Osteoblast (primary cell): ENCODE results near the gene HOOK1. TPM values are rescaled to one million over a fixed set of nuclear protein-coding genes. Genes with fewer than 3 reads are reported as not detected.
"Not testable (repeated sequence)": the region's sequence is repeated elsewhere in the genome, so short reads cannot be mapped to it uniquely, and the experiment has no call there.

Experiments
- DNase-seq: peaks from one replicate; pipeline ENCODE4 v3.0.0; 2011; ENCODE audit warnings: low spot score, mixed read lengths; ENCODE audit not compliant: insufficient read length; ENCODE audit errors: missing footprints
- H2AFZ ChIP-seq: 2 replicates; pipeline ENCODE4 v1.6.0; 2011; ENCODE audit warnings: mild to moderate bottlenecking, low read length
- H3K27ac ChIP-seq: 2 replicates; pipeline ENCODE4 v1.5.1; 2011; ENCODE audit warnings: mild to moderate bottlenecking, low read depth, low read length, moderate library complexity
- H3K27me3 ChIP-seq: 2 replicates; pipeline ENCODE4 v1.6.0; 2012; ENCODE audit warnings: mild to moderate bottlenecking, control low read depth, inconsistent platforms, low read length, moderate library complexity; ENCODE audit not compliant: insufficient read depth
- H3K36me3 ChIP-seq: 2 replicates; pipeline ENCODE4 v1.5.1; 2011; ENCODE audit warnings: mild to moderate bottlenecking, low read length, control low read depth, moderate library complexity; ENCODE audit not compliant: insufficient read depth
- H3K4me1 ChIP-seq: 2 replicates; pipeline ENCODE4 v1.5.1; 2011; ENCODE audit warnings: mild to moderate bottlenecking, low read length, control low read depth, moderate library complexity; ENCODE audit not compliant: insufficient read depth
- H3K4me2 ChIP-seq: 2 replicates; pipeline ENCODE4 v1.6.0; 2011; ENCODE audit warnings: mild to moderate bottlenecking, low read length; ENCODE audit not compliant: insufficient read depth
- H3K4me3 ChIP-seq: fragments of 200-600 bp; sonication (generic); 3 replicates; pipeline ENCODE4 v1.5.1; 2012; ENCODE audit warnings: mild to moderate bottlenecking, low read length, inconsistent platforms; ENCODE audit not compliant: insufficient read depth
- H3K79me2 ChIP-seq: 2 replicates; pipeline ENCODE4 v1.6.0; 2012; ENCODE audit warnings: mild to moderate bottlenecking, low read length, control low read depth, inconsistent platforms; ENCODE audit not compliant: insufficient read depth
- H3K9me3 ChIP-seq: 2 replicates; pipeline ENCODE4 v1.5.1; 2011; ENCODE audit warnings: low read depth, low read length, control low read depth
- H4K20me1 ChIP-seq: 2 replicates; pipeline ENCODE4 v1.6.0; 2012; ENCODE audit warnings: mild to moderate bottlenecking, low read length, control low read depth; ENCODE audit not compliant: insufficient read depth
- CTCF ChIP-seq: IDR thresholded peaks from 2 replicates; pipeline ENCODE4 v1.5.1; 2011; ENCODE audit warnings: mild to moderate bottlenecking, low read depth, low read length, moderate library complexity; ENCODE audit errors: extremely low read depth
- total RNA-seq: library from RNA; depleted of rRNA; stranded (reverse); fragments of >200 nt; gene quantifications from 2 replicates; pipeline ENCODE4 v1.2.3, GENCODE V29; 2012

Gene HOOK1
- total RNA-seq, 1 donor: not detected

- no peaks in the 10 kb centered on the region for H3K9me3 ChIP-seq
- H4K20me1 ChIP-seq: no peaks in the 10 kb centered on the region
- no peaks in the 10 kb centered on the region for H3K36me3 ChIP-seq
- H3K79me2 ChIP-seq: no peaks in the 10 kb centered on the region
- H3K4me2 ChIP-seq: no peak overlapping the region
- no peak overlapping the region for H3K4me3 ChIP-seq
- H3K27ac ChIP-seq: no peak overlapping the region
- no peaks in the 10 kb centered on the region for H3K4me1 ChIP-seq
- no peak for DNase-seq
- no peaks in the 10 kb centered on the region for H3K27me3 ChIP-seq
- no peak overlapping the region for H2AFZ ChIP-seq
- TF ChIP-seq CTCF: no peak
Observed at GRCh38 chr1:59833022-59833421, 18.3 kb downstream of the HOOK1 start.

- TF ChIP-seq CTCF: no peak
- Histone ChIP-seq H3K27me3 (no peaks in the 10 kb centered on the region), H3K9me3 (no peaks in the 10 kb centered on the region), H3K4me1 (no peaks in the 10 kb centered on the region), H2AFZ (no peak overlapping the region), H4K20me1 (no peaks in the 10 kb centered on the region), H3K4me2 (no peak overlapping the region), H3K79me2 (no peaks in the 10 kb centered on the region), H3K36me3 (no peaks in the 10 kb centered on the region), H3K27ac (no peak overlapping the region), H3K4me3 (no peak overlapping the region)
- no peak for DNase-seq
Observed at GRCh38 chr1:59833991-59834390, 19.2 kb downstream of the HOOK1 start.

- H3K4me2 ChIP-seq, H4K20me1 ChIP-seq, H3K27me3 ChIP-seq, H3K27ac ChIP-seq, H2AFZ ChIP-seq, DNase-seq, H3K9me3 ChIP-seq, H3K79me2 ChIP-seq, H3K4me3 ChIP-seq, H3K36me3 ChIP-seq, H3K4me1 ChIP-seq: not testable (repeated sequence)
Observed at GRCh38 chr1:59837857-59838256, 23.1 kb downstream of the HOOK1 start.

- Histone ChIP-seq H3K9me3 (no peaks in the 10 kb centered on the region), H3K4me1 (no peaks in the 10 kb centered on the region), H3K79me2 (no peaks in the 10 kb centered on the region), H4K20me1 (no peaks in the 10 kb centered on the region), H3K4me2 (no peak overlapping the region), H3K27me3 (no peaks in the 10 kb centered on the region), H3K27ac (no peak overlapping the region), H3K36me3 (no peaks in the 10 kb centered on the region), H2AFZ (no peak overlapping the region), H3K4me3 (no peak overlapping the region)
- no peak for TF ChIP-seq CTCF
- no peak for DNase-seq
Observed at GRCh38 chr1:59845091-59845490, 30.3 kb downstream of the HOOK1 start.
